GM19238 (cell line): Measurements from ENCODE around the gene MRPL52.
"Not testable (repeated sequence)": the region's sequence is repeated elsewhere in the genome, so short reads cannot be mapped to it uniquely, and the experiment has no call there.

Experiments
- DNase-seq: peaks from one replicate; pipeline ENCODE4 v3.0.0; 2011; ENCODE audit warnings: low spot score; ENCODE audit not compliant: insufficient read length

MRPL52 gene

DNA sequence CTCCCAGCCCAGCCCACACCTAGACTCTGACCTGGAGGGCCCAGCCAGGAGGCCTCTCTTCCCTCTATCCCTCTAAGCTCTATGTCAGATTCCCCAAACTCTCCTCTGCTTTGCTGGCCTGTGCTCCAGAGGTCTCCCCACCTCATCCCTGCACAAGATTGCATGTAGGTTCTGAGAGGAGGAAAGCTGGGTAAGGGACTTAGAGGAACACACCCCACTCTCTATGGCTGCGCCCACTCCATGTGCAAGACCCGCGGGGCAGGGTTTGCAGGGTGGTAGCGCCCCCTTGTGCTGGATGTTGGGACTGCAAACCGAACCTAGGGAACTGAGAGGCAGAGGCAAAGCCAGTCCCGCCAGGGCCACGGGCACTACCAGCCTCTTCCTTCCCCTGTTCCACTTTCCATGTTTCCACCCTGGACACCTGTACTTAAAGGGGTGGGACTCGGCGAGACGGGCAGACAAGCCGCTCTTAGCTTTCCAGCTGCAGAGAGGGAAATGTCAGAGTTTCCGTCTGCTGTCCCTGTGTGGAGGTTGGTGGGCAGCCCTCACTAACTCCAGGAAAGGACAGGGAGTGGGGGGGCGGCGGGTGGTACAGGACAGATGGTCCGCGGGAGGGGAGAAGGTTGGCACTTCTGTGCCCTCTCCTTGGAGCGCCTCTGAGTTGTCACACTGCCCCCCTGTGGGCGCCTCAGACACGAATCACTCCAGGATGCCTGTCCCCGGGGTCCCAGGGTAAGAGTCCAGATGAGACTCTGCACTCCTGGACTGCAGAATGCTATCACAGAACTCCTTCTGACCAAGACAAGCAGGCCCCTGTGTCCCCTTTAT lies 23.5 kb downstream of the MRPL52 start:
- DNase-seq = peak; percentile 77

DNA sequence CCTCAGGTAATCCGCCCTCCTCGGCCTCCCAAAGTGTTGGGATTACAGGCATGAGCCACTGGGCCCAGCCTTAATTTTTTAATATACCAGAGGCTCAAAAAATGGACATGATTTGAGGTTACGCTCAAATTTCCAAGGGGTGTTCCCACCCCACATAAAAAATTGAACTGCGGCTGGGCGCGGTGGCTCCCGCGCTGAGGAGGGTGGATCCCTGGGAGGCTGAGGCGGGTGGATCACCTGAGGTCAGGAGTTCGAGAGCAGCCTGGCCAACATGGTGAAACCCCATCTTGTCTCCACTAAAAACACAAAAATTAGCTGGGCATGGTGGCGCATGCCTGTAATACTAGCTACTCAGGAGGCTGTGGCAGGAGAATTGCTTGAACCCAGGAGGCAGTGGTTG lies 24.6 kb downstream of the MRPL52 start:
- not testable (repeated sequence) for DNase-seq

DNA sequence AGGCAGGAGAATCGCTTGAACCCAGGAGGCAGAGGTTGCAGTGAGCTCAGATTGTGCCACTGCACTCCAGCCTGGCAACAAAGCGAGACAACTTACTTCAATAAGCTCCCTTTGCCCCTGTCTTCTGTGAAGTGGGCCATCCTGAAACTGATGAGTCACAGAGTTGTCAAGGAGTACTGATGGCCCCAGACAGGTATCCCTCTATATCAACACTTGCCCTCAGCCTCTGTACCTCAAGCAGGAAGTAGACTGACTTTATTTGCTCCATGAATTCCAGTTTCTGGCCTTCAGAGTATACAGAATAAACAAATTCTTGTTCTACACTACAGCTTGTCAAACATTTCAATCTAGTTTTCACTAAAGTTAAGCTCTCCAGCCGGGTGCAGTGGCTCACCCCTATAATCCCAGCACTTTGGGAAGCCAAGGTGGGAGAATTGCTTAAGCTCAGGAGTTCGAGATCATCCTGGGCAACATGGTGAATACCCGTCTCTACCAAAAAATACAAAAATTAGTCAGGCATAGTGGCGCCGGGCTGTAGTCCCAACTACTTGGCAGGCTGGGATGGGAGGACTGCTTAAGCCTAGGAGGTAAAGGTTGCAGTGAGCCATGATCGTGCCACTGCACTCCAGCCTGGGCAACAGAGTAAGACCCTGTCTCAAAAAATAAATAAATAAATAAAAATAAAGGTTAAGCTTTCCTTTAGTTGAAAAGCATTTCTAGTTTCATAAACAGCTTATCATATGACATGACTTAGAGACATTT lies 25.5 kb downstream of the MRPL52 start:
- DNase-seq = no peak

DNA sequence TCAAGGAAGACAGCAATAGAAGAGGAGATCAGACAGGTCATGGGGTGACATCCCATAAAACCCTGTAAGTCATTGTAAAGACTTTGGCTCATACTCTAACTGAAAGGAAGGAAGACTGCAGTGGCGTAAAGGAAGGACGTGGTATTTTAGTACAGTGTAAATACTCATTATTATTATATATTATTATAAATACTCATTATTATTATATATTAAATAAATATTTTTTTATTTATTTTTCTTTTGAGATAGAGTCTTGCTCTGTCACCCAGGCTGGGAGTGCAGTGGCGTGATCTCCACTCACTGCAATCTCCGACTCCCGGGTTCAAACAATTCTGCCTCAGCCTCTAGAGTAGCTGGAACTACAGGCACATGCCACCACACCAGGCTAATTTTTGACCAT lies 26.7 kb downstream of the MRPL52 start:
- no peak for DNase-seq

DNA sequence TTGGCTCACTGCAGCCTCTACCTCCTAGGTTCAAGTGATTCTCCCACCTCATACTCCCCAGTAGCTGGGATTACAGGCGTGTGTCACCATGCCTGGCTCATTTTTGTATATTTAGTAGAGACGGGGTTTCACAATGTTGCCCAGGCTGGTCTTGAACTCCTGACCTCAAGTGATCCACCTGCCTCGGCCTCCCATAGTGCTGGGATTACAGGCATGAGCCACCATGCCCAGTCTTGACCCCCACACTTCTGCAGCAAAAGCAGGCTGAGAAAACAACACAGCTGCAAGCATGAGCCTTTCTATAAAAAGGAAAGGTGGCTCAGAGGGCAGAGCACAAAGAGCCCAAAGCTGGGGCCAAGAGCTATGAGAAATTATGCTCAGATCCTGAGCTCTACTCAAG lies 30.7 kb downstream of the MRPL52 start:
- DNase-seq = not testable (repeated sequence)

DNA sequence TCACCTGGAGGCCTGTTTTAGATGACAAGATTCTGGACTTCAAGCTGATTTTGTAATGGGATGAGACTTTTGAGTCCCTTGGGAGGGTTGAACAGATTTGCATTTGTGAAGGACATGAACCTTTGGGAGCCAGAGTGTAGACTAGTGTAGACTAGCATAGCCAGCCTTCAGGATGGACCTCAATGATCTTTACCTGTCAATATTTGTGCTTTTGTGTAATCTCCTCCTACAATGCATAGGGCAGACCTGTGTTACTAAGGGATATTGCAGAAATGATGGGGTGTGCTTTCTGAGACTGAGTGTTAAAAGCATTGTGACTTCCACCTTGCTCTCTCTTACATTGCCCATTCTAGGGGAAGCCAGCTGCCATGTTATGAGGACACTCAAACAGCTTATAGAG lies 32.0 kb downstream of the MRPL52 start:
- no peak for DNase-seq

DNA sequence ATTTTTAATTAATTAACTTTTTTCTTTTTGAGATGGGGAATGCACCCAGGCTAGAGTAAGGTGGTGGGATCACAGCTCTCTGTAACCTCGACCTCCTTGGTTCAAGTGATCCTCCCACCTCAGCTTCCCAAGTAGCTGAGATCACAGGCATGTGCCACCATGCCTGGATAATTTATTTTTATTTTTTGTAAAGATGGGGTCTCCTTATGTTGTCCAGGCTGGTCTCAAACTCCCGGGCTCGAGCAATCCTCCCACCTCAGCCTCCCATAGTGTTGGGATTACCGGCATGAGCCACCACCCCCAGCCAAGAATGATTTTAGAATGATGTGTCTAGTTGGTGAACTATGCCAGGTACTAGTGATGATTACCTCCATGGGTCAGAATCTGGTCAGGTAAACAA lies 35.3 kb downstream of the MRPL52 start:
- no peak for DNase-seq

DNA sequence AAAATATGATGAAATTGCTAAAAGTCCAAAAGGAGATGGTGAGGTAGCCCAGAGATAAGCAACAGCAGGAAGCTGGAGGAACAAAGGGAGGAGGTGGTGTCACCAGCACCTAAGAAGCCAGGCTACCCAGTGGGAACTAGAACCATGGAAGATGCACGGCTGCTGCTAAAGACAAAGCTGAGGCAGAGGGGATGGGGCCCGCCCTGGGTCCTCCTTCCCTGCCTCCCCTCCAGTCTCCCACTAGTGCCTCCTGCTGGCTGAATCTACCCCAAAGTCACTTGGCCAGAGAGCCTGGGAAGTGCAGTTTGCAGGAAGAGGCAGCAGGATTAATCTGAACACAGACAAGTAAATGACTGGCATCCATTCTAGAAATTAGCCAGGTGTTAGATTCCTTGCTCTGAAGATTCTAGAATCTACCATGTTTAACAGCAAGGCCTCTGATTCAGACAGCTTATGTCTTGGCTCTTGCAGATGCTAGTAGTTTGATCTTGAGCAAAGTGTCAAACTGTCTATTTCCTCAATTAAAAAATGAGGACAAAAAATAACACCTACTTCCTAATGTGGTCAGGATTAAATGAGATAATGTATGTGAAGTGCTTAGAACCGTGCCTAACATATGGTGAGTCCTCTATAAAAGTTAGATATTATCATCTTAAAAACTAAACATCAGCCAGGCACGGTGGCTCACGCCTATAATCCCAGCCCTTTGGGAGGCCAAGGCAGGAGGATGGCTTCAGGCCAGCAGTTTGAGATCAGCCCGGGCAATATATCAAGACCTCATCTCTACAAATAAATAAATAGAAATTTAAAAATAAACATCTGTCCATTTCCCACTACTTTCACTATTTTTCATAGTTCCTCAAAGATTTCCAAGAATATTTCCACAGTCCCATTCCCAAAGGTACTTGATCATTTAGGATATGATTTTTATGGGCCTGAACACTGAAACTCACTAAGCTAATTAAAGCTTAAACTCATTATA lies 36.0 kb downstream of the MRPL52 start:
- no peak for DNase-seq

DNA sequence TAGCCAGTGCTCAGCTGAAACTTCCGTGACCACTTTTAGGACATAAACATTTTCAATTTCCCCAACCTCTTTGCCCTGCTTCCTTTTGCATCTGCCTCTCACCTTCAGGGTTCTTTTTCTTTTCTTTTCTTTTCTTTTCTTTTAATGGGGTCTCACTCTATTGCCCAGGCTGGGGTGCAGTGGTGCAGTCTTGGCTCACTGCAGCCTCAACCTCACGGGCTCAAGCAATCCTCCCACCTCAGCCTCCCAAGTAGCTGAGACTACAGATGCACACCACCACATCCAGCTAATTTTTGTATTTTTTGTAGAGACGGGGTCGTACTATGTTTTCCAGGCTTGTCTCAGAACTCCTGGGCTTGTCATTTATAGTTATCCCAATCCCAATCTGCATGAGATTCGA lies 37.2 kb downstream of the MRPL52 start:
- no peak for DNase-seq

DNA sequence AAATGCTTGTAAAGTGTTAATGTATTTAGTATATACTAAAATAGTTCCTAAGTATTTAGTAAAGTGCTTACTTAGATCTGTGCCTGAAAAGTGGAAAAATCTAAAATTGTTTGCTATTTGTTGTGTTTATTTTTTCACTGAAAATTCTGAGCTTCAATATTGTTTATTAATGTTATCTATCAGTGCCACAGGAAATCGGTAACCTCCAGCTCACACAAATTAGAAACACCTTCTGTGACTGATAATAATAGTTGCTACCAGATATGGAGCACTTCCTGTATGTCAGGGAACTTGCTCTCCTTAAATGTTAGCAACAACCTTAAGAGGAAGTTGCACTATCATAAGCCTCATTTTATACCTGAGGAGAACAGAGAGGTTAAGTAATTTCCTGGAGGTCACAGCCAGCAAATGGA lies 41.1 kb downstream of the MRPL52 start:
- peak; percentile 54 for DNase-seq

DNA sequence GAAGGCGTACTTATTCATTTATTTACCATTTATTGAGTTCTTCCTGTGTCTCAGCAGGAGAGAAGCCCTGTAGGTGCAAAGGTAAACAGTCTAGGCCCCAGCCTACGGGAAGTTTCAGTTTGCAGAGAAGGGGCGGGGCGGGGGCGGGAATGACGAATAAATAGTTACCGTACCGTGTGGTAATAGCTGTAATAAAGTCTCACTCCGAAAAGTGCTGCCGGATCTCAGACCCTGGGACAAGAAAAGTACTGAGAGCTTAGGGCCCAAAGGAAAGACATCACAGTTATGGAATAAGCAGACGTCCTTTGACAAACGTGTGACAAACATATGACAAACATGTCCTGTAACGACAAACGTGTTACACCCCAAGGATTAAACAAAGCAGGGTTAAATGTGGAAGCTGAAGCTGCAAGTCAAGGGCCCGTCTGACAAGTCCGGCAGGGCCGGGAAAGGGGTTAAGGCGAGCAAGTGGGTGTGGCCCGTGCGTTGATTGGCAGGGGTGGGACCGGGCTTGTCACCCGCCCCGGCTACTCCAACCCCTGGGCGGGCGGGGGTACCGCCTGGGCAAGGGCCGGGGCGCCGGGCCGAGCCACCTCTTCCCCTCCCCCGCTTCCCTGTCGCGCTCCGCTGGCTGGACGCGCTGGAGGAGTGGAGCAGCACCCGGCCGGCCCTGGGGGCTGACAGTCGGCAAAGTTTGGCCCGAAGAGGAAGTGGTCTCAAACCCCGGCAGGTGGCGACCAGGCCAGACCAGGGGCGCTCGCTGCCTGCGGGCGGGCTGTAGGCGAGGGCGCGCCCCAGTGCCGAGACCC lies 41.7 kb downstream of the MRPL52 start, which contains the start of gene LRP10:
Gene LRP10, plus strand, starts transcription at position 517 of the 809 bp plus-strand sequence. CDS start 564 bp downstream, outside the sequence.
- DNase-seq = peak; percentile 73

DNA sequence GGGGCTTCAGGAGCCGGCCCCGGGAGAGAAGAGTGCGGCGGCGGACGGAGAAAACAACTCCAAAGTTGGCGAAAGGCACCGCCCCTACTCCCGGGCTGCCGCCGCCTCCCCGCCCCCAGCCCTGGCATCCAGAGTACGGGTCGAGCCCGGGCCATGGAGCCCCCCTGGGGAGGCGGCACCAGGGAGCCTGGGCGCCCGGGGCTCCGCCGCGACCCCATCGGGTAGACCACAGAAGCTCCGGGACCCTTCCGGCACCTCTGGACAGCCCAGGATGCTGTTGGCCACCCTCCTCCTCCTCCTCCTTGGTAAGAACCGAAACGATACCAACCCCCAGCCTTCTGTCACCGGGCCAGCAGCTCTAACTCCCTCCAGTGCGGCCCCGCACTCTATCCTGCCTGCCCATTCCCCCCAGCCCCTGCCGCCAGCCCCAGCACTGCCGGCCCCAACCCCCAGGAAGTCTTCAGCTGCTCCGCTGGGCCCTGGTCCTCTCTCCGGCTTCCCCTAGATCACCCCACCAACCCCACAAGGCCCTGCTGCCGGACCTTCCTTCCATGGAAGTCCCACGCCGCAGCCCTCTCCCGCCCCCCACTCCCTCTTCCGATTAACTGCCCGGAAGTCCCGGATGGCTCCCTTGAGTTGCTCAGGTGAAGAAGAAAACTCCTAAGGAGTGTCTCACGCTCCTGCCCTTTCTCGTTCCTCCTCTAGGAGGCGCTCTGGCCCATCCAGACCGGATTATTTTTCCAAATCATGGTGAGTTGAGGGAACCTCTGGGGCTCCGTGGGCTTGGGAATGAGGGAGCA lies 42.5 kb downstream of the MRPL52 start:
- peak; percentile 63 for DNase-seq

DNA sequence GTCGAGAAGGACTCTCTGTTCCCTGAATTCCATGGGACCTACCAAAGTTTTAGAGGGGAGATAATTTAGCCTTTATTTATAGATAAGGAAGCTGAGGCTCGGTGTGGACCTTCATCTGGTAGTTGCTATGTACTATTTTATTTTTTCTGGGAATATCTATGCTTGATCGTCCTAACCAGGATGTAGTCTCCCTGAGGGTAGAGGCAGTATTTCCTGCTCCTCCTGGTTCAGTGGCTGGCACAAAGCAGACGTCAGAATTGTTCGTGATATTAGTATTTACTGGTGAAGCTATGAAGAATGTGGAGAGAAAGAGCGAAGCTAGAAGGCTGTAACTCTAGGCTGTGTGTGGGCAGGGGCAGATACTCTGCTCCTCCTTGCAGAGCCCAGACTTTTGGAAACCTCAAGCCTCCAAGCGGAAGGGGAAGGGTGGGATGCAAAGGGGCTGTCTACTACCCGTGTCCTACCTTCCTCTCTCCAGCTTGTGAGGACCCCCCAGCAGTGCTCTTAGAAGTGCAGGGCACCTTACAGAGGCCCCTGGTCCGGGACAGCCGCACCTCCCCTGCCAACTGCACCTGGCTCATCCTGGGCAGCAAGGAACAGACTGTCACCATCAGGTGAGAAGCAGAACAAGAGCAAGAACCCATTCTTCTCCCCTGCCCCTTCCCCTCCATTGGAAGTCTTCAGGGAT lies 43.3 kb downstream of the MRPL52 start:
- no peak for DNase-seq

DNA sequence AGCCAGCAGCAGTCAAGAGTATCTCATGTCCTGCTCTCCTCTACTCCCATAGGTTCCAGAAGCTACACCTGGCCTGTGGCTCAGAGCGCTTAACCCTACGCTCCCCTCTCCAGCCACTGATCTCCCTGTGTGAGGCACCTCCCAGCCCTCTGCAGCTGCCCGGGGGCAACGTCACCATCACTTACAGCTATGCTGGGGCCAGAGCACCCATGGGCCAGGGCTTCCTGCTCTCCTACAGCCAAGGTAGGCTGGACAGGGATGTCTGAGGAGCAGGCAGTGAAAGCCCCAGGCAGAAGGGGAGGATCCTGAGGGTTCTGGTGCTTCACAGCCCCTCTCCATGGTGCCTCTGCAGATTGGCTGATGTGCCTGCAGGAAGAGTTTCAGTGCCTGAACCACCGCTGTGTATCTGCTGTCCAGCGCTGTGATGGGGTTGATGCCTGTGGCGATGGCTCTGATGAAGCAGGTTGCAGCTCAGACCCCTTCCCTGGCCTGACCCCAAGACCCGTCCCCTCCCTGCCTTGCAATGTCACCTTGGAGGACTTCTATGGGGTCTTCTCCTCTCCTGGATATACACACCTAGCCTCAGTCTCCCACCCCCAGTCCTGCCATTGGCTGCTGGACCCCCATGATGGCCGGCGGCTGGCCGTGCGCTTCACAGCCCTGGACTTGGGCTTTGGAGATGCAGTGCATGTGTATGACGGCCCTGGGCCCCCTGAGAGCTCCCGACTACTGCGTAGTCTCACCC lies 45.5 kb downstream of the MRPL52 start:
- no peak for DNase-seq

DNA sequence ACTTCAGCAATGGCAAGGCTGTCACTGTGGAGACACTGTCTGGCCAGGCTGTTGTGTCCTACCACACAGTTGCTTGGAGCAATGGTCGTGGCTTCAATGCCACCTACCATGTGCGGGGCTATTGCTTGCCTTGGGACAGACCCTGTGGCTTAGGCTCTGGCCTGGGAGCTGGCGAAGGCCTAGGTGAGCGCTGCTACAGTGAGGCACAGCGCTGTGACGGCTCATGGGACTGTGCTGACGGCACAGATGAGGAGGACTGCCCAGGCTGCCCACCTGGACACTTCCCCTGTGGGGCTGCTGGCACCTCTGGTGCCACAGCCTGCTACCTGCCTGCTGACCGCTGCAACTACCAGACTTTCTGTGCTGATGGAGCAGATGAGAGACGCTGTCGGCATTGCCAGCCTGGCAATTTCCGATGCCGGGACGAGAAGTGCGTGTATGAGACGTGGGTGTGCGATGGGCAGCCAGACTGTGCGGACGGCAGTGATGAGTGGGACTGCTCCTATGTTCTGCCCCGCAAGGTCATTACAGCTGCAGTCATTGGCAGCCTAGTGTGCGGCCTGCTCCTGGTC lies 46.1 kb downstream of the MRPL52 start:
- DNase-seq = no peak

DNA sequence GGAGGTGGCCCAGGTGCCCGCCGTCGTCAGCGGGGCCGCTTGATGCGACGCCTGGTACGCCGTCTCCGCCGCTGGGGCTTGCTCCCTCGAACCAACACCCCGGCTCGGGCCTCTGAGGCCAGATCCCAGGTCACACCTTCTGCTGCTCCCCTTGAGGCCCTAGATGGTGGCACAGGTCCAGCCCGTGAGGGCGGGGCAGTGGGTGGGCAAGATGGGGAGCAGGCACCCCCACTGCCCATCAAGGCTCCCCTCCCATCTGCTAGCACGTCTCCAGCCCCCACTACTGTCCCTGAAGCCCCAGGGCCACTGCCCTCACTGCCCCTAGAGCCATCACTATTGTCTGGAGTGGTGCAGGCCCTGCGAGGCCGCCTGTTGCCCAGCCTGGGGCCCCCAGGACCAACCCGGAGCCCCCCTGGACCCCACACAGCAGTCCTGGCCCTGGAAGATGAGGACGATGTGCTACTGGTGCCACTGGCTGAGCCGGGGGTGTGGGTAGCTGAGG lies 47.4 kb downstream of the MRPL52 start:
- DNase-seq = no peak

DNA sequence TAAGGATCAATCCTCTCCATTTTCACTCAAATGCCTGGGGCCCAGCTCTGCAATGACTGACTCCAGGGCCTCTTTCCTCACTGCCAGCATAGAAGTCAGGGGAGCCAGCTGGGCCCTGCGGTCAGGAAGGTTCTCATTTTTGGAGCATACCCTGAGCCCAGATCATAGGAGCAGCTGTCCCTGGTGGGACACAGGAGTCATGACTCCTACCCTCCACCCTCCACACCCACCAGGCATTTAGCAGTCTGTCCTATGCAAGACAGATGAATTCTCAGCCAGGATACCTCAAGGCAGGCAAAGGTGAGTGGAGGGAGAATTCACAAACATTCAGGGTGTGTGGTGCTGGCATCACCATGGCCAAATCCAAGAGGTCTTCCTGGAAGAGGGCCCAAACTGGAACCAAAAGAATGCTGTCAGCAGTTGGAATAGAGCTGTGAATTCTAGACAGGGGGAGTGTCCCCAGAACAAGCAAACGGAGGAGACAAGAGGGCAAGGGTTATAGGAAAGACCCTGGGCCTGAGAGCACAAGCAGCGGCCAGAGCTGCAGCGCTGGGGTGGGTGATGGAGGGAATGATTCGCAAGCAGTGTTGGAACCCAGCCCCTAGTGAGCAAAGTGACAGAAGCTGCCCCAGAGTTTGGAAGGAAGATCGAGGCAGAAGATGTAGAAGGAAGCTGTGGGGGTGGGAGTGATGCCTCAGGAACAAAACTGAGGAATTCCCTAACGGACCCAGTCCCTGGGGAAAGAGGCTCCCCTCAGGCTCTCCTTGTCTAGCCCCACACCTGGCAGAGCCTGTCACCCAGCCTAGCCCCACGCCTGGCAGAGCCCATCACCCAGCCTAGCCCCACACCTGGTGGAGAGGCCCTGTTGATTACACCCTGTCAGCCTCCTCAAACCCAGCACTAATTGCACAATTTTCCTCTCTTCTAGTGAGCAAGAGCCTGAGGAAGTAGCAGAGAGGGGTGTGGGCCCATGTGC lies 48.9 kb downstream of the MRPL52 start:
- DNase-seq = no peak
